ENCODE data around the gene COG5. TPM values are rescaled to one million over a fixed set of nuclear protein-coding genes. Genes with fewer than 3 reads are reported as not detected.

COG5 gene
- total RNA-seq, 1 experiment from 2014 or later: 20.2 TPM

- H3K4me2 ChIP-seq (ENCODE audit: insufficient read depth, insufficient read length, low read length): no peak overlapping the region
- H2BK20ac ChIP-seq (ENCODE audit: low read depth, low read length, poor library complexity, severe bottlenecking): no peak overlapping the region
- H3K4me1 ChIP-seq (ENCODE audit: insufficient read depth, low read length): no peaks in the 10 kb centered on the region
Observed at GRCh38 chr7:107213945-107214344, 349.8 kb downstream of the COG5 start.

More at GRCh38 chr7:107213945-107214344, 349.8 kb downstream of the COG5 start:
- Histone ChIP-seq H2BK120ac (ENCODE audit: low read depth, low read length, poor library complexity, severe bottlenecking) (no peak overlapping the region), H3K14ac (ENCODE audit: insufficient read depth, low read length) (no peak overlapping the region), H3K27me3 (ENCODE audit: insufficient read depth, low read length) (no peaks in the 10 kb centered on the region), H3K9me3 (ENCODE audit: control insufficient read depth, low read depth, low read length) (no peaks in the 10 kb centered on the region), H2BK5ac (ENCODE audit: insufficient read length, low read length) (no peak overlapping the region), H3K56ac (ENCODE audit: insufficient read length, low read depth, low read length) (no peak overlapping the region), H3K23ac (ENCODE audit: insufficient read length, low read depth, low read length) (no peak overlapping the region), H3K79me2 (ENCODE audit: insufficient read depth, low read length) (no peaks in the 10 kb centered on the region), H3K79me1 (ENCODE audit: insufficient read depth, low read depth, low read length, poor library complexity, severe bottlenecking) (no peaks in the 10 kb centered on the region), H3K18ac (ENCODE audit: insufficient read length, low read depth, low read length) (no peak overlapping the region), H2BK12ac (ENCODE audit: insufficient read length, low read depth, low read length) (no peak overlapping the region), H2BK15ac (ENCODE audit: low read depth, low read length) (no peak overlapping the region), H4K20me1 (ENCODE audit: control insufficient read depth, insufficient read depth, insufficient read length) (no peaks in the 10 kb centered on the region), H3T11ph (ENCODE audit: low read length) (no peak overlapping the region), H3K9ac (ENCODE audit: extremely low read depth, insufficient read length, low read length) (no peak overlapping the region), H4K5ac (ENCODE audit: insufficient read length, low read depth, low read length) (no peak overlapping the region), H3K27ac (ENCODE audit: insufficient read length, low read depth, low read length) (no peak overlapping the region), H4K91ac (ENCODE audit: insufficient read length, low read depth, low read length) (no peak overlapping the region), H2AFZ (ENCODE audit: low read length) (no peak overlapping the region), H4K8ac (replicated peaks; ENCODE audit: insufficient read length, low read depth, low read length) (no peak overlapping the region), H3K23me2 (ENCODE audit: insufficient read length, low read depth, low read length, poor library complexity, severe bottlenecking) (no peaks in the 10 kb centered on the region), H3K4ac (ENCODE audit: low read depth, low read length) (no peak overlapping the region), H2AK5ac (ENCODE audit: insufficient read length, low read length) (no peak overlapping the region)
- no peak for TF ChIP-seq CTCF (conservative IDR thresholded peaks at IDR 0.05)
- H3K4me3 Mint-ChIP-seq: no peak overlapping the region
- no peak for DNase-seq
- no peaks in the 10 kb centered on the region for H3K27me3 Mint-ChIP-seq (ENCODE audit: low read depth)
- H3K36me3 Mint-ChIP-seq (ENCODE audit: insufficient read depth in 1 of 3, low read depth in 3 of 3): peaks cover 9 to 12% (median 12%) of the 10 kb centered on the region in 3 experiments; a peak in 6 of 7 replicates
- H3K4me1 Mint-ChIP-seq: peaks cover 0 to 4% of the 10 kb centered on the region in 2 experiments; a peak in 2 of 4 replicates
- H3K27ac Mint-ChIP-seq: no peak overlapping the region
- H3K9me3 Mint-ChIP-seq: peaks cover 0 to 2% of the 10 kb centered on the region in 2 experiments; a peak in 2 of 5 replicates

Data from H9 (cell line).